ENCODE data around the gene ALX4. TPM values are rescaled to one million over a fixed set of nuclear protein-coding genes. Genes with fewer than 3 reads are reported as not detected.

The ALX4 gene
- total and polyA plus RNA-seq, 11 donors, result 0.03 to 0.24 (median 0.10) TPM; not detected in 3

DNA sequence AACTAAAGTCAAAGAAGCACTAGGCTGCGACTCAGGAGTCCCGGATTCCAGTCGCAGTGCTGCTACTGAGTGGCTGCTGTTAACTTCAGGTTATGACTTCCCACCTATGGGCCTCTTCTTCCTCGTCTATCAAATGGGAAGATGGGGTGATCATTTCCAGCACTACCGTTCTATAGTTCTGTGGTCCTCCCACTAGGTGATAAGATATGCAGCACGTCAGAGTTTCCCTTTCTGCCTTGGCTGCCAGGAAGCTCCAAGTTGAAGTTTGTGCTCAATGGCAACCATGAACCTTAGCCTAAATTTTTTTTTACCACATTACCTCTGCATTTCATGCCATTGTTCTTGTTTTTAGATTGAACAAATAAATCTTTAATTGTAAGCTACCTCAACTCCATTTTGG lies 38.7 kb downstream of the ALX4 start:
- Histone ChIP-seq H3K27ac (no peak overlapping the region), H3K36me3 (no peaks in the 10 kb centered on the region), H3K27me3 (no peaks in the 10 kb centered on the region), H3K4me3 (no peak overlapping the region), H3K4me1 (peaks cover 0 to 7% (median 0%) of the 10 kb centered on the region in 12 donors), H3K9me3 (no peaks in the 10 kb centered on the region)
- DNase-seq, result no peak
- no peak for ATAC-seq
- intact Hi-C loops (cut with DNase I), result loop anchor here in 2 of 10 donors (10.0 kb wide), 2 partner anchors 56 to 166 kb away; no protein-coding TSS in a partner anchor
- 92 to 96% (median 93%) methylated on average over 6 of the region's 6 CpGs for WGBS, 4 donors
- TF ChIP-seq POLR2A (IDR thresholded peaks at IDR 0.05), result no peak
- TF ChIP-seq, protein P1, sequence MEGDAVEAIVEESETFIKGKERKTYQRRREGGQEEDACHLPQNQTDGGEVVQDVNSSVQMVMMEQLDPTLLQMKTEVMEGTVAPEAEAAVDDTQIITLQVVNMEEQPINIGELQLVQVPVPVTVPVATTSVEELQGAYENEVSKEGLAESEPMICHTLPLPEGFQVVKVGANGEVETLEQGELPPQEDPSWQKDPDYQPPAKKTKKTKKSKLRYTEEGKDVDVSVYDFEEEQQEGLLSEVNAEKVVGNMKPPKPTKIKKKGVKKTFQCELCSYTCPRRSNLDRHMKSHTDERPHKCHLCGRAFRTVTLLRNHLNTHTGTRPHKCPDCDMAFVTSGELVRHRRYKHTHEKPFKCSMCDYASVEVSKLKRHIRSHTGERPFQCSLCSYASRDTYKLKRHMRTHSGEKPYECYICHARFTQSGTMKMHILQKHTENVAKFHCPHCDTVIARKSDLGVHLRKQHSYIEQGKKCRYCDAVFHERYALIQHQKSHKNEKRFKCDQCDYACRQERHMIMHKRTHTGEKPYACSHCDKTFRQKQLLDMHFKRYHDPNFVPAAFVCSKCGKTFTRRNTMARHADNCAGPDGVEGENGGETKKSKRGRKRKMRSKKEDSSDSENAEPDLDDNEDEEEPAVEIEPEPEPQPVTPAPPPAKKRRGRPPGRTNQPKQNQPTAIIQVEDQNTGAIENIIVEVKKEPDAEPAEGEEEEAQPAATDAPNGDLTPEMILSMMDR (IDR thresholded peaks at IDR 0.05), result no peak

DNA sequence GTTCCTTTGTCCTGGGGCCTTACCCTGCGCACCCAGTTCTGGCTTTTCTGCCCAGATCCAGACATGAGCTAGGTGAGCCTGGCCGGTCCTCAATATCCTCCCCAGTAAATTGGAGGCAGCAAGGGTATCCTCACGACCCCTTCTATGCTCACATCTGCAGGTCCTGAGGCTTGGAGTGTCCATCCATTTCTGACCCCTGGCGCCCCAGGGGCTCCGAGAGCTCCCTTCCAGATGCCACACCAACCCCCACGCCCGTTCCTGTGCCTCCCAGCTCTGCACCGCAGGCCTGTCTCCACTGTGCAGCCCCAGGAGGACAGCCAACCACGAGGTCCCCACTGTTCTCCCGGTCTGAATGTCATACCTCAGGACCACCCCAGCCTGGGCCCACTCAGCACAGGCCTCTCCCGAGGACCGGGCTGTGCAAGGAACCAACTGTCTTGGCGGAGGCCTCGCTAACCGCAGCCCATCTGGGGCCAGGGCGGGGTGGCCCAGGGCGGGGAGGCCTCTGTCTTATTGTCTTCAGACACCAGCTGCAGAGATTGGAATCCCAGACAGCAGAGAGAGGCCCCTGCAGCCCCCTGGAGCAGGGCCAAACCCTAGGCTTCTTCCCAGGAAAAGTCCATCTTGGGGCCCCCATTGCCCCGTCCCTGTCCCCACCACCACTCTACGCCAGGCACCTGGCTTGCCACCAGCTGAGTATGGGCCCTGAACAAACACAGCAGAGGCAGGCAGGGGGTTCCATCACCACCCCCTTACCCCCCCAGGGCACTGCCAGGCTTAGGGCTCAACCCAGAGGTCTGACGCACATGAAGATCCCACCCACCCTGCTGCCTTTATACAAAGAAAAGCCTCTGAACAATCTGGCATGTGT lies 39.3 kb downstream of the ALX4 start:
- Histone ChIP-seq H3K4me1 (peaks cover 0 to 7% (median 0%) of the 10 kb centered on the region in 12 donors), H3K27me3 (no peaks in the 10 kb centered on the region), H3K9me3 (no peaks in the 10 kb centered on the region), H3K27ac (peak overlapping the region in 2 of 12 donors; percentile 30 to 54), H3K36me3 (no peaks in the 10 kb centered on the region), H3K4me3 (no peak overlapping the region)
- intact Hi-C loops (cut with DNase I), result loop anchor here in 2 of 10 donors (10.0 kb wide), 2 partner anchors 56 to 166 kb away; no protein-coding TSS in a partner anchor
- DNase-seq (no peak), ATAC-seq (peak in 1 of 4 donors; percentile 18)
- whole genome bisulfite sequencing, 4 donors, result 82 to 91% (median 90%) methylated on average over 11 to 20 of the region's 20 CpGs
- TF ChIP-seq, protein P1 (IDR thresholded peaks at IDR 0.05), result no peak
- TF ChIP-seq POLR2A (IDR thresholded peaks at IDR 0.05), result no peak

DNA sequence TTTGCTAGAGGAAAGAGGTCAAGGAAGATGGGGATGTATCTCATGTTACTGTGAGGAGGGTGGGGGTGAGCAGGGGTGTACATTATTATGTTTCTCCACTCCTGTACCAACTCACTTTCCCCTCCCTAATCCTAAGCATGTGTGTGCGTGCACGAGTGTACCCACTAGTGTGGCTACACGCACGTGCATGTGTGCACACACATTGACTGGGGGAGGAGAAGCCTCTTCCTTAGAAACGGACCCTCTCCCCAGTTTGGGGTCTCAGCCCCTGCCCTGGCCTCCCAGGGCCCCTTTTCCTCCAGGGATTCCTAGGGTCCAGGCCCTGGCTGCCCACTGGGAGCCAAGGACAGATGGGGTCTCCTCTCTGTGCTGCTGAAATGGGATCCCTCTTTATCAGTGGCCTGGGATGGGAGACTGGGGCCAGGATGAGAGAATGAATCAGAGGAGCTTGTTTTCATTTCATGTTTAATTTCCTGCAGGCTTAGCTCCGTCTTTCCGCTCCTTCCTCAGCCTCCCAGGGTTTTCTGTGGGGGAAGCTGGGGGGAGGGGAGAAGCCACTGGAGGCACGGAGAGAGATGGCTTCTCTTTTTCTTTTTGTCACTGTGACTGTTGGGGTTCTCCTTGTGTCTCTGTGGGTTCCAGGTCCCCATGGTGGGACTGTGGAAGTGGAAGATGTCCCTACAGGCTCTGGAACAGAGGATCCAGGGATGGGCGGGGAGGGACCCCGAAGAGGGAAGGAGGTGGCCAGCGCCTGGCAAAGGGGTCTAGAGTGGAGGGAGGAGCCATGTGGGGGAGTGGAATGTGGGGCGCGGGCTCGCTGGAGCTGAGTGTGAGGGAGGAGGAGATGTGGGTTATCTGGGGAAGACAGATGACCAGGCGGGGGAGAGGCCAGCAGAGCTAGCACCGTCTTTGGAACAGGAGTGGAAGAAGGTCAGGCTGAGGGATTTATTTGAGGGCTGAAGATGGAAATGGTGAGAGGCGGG lies 40.3 kb downstream of the ALX4 start:
- WGBS, 4 donors, result 61 to 72% (median 66%) methylated on average over 17 of the region's 17 CpGs
- TF ChIP-seq, protein P1 (IDR thresholded peaks at IDR 0.05), result no peak
- no peak for TF ChIP-seq POLR2A (IDR thresholded peaks at IDR 0.05)
- ATAC-seq, result peak in 3 of 4 donors; percentile 18 to 70 (median 34)
- Histone ChIP-seq H3K27me3 (no peaks in the 10 kb centered on the region), H3K36me3 (no peaks in the 10 kb centered on the region), H3K27ac (peak overlapping the region in 4 of 12 donors; percentile 29 to 54 (median 40)), H3K4me3 (peak overlapping the region in 2 of 12 donors; percentile 30 to 31), H3K4me1 (peaks cover 0 to 7% (median 0%) of the 10 kb centered on the region in 12 donors), H3K9me3 (no peaks in the 10 kb centered on the region)
- no peak for DNase-seq
- intact Hi-C loops (cut with DNase I), result loop anchor here in 2 of 10 donors (10.0 kb wide), 2 partner anchors 55 to 165 kb away; no protein-coding TSS in a partner anchor
